ENCODE data around the gene AP5Z1.

The AP5Z1 gene

DNA sequence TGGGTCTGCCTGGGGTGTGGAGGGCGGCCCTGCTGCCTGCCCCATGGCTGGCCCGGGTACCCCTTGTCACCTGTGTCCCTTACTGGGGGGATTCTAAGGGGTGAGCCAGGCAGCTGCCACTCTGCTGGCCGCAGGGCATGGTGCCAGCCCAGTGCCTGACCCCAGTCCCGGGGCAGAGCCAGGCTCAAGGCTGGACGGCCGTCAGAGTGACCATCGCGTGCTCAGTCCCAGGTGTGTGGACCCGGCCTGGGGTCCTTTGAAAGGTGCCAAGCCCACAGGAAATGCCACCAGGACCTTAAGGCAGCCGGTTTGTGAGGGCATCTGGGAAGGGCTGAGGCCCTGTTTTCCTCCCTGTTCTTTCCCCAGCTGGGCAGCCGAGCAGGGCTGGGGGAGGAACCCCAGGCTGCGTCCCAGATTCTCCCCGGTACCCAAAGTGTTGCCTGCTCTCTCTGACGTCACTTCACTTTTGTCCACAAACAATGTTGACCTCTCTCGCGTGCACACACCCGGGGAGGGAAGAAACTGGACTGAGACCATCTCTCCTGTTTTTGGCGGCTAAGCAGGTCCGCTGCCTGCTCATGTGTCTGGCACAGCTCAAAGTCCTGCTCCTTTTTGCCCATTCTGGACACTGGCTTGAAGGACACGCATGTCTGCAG, 48.8 kb downstream of the AP5Z1 start:
- no peak for DNase-seq

DNA sequence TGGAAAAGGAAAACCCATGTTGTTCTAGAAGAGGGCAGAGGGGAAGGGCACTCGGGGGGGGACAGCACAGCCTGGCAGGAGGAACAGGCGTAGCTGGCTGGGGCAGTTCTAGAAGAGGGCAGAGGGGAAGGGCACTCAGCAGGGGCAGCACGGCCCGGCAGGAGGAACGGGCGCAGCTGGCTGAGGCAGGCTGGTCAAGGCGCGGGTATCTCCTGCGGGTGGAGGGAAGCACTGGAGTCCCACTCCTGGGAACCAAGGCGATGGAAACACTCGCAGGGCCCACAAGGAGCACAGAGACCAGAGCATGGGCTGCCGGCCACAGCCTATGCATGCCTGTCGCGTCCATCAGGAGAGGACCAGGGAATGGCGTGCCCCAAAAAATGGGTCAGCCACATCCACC, 49.7 kb downstream of the AP5Z1 start:
- DNase-seq, result no peak

DNA sequence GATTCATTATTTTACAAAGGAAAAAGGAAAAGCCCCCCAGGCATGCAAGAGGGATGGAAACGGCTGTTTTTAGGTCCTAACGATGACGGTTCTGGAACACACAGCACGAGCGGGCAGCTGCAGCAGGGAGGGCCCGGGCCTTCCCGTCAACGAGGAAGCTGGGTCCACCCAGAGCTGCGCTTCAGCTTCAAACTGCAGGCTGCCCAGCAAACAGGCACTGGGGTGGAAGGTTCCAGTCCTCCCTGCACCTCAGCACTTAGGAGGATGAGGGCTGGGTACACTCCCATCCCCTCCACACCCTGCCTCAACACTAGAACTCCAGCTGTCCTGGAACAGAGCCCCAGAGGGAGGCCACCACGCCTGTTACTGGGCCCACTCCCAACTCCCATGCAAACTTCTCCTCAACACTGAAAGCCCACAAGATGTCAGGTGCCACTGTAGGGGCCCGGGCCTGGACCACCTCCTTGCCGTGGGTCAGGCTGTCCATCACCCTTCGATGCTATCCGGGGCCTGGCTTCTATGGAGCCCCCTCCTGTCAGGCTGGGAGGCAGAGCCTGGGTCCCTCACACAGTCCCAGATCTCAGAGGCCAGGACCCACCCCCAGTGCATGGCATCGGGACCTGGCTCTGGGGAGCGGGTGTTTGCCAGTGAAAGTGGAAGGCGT, 53.4 kb downstream of the AP5Z1 start:
- no peak for DNase-seq

DNA sequence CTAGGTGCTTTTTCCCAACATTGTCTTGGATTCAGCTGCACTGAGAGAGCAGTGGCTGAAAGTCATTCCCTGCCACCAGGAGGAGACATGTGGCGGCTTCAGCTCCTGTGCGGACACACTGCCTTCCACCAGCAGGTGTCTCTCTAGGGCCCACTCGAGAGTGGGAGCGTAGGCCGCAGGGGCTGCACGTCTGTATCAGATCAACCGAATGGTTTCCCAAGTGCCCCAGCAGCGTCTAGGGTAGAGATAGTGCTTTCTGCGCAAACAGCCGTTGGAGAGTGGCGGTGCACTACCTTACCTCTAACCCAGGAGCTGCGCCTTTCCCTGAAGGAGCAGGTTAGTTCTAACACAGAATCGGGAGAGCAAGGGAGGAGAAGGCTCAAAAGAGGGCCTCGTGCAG, 54.8 kb downstream of the AP5Z1 start:
- no peak for DNase-seq

DNA sequence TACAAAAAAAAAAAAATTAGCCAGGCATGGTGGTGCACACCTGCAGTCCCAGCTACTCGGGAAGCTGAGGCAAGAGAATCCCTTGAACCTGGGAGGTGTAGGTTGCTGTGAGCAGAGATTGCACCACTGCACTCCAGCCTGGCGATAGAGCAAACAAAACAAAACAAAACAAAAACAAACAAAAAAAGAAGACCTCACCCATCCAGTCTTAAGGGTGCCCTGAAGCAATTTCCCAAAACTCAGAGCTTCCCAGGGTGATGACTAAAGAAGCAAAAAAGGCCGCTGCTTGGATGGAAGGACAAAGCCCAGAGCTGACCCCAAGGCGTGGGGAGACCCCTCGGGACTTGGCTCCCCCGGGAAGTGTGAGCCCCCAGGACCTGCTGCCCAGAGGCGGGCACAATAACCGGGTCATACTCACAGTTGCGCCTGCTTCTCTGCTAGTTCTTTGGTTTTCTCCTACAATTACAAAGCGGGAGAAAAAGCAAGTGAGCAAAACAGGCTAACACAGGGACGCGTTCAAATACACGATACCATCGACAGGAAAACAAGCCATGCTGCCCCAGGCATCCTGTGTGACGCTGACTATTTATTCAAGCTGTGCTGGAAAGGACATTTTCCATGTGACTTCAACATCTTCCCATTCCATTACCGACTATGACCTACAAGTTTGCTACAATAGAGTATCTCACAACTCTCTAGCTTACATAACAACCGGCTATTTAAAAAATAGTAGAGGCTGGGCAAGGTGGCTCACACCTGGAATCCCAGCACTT, 56.5 kb downstream of the AP5Z1 start:
- DNase-seq, result no peak

DNA sequence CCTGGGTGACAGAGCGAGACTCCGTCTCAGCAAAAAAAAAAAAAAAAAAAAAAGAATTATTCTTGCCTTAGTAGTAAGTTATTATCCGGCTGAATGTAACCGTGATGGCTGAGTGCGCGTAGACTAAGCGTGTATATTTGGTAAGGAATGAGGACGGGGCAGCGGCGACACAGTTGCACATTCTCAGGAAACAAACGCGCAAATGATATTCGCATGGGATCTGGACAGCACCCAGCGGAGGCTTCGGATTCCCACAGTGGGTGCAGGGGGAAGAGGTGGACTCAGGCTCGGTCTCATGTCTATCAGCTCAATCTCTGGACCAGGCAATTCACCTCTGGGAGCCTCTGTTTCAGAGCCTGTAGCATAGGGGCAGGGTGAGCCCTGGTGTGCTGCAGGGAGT, 57.3 kb downstream of the AP5Z1 start:
- no peak for DNase-seq

DNA sequence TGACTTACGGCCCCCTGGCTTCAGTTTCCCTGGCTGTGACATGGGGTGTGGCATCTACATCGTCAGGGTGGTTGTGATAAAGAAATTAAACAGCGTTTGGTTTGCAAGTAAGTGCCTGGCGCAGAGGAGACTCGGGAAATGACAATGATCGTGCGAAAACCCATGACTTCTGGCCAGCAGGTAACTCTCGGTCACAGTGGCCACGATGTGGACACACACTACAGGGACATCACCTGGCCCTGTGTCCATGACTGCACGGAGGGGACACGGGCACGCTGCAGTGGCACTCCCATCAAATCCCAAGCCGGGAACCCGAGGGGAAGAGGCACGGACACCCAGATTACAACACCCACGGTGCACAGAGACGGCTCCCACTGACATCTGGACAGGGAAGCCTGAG, 57.8 kb downstream of the AP5Z1 start:
- no peak for DNase-seq

DNA sequence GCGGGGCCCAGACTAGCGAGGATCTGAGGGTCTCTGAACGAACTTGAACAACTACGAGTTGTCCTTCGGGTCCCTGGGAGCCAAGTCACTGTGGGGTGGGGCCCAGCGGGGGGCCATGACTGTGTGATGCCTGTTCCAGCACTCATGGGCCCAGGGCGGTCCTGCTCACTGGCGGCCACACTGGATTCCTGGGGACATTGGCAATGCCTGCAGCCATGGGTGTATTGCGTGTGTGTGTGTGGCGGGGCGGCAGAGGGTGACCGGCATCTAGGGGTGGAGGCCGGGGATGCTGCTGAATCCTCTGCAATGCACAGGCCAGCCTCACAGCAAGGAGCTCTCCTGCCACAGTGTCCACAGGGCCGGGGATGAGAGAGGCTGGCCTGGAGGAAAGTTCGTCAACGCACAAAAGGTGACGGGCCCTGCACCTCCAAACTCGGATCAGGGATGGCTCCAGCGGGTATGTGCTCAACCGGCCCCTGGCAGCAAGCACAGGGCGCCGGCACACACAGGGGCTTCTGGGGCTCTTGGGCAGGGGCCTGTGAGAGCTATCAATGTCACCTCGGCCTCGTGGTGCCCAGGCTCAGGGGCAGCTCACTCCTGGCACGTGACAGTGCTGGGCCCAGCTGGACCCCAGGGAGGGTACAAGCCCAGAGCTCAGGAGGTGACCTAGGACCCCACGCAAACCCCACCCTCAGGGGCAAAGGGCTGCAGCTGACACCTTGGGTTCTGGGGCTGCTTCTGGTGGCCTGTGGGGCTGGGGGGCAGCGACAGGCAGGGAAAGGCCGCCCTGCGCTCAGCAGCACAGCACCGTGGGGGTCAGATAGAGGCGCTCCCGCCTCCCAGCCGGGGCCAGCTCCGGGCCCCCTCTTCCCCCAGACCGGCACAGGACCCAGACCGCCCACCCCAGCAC, 58.5 kb downstream of the AP5Z1 start:
- no peak for DNase-seq

DNA sequence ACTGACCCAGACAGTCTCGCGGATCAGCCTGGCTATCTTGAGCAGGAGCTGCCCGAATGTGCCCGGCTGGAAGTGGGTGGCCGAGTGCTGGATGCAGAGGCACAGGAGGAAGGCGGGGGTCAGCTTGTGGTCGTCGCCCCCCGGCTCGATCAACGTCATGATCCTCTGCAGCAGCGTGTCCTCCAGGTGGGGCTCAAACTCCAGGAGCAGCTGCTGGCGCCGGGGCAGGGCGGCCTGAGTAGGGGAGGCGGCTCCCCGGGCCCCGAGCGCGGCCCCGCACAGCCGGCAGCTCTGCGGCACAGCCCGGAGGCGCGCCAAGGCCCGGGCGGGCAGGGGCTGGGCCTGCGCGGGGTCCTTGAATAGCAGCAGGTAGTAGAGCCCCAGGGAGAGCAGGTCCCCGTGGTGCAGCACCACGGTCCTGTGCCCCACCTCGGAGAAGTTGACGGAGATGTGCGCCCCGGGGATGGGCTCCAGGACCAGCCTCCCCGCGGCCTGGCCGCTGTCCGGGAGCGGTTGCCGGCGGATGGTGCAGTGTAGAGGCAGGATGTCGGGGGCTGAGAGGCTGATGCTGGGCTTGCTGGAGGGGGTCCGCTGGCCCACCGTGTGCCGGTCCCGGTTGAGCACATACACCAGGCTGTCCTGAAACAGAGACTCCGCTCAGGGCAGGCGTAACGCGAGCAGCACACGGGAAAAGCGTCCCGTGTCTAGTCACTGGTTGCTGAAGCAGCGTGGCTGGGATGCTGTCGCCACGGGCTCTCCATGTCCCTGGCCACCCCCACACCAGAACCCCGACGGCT, 59.4 kb downstream of the AP5Z1 start:
- no peak for DNase-seq

DNA sequence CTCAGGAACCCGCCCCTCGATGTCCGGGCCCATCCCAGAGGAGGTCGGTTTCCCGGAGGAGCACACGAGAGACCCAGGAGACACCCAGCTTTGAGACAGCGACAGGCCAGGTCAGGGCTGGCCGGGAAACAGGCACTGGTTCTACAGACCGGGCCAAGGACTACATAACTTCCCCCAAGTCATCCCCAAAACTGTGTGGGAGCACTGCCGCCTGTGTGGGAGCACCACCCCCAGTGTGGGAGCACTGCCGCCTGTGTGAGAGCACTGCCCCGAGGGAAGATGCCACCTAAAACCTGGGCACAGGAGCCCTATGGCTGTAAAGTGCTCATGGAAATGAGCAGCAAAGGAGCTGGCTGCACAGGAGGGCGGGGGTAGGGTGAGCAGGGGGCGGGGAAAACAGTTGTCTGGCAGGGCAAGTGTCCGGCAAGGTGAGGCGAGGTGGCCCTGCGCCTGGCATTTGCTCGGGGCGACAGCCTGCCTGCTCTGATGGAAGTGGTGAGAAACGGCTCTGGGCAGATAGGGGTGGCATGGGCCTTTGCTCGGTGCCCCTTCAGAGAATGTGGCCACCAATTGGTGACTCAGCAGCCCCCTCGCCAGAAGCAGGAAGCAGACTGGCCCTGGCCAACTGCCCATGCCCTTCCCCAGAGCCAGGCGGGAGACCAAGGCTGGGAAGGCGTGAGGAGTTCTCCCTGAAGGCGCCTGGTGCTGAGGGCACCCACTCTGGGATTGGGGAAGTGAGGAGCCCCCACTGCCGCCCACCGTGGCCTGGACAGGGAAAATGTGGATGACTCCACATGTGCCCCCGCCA, 60.2 kb downstream of the AP5Z1 start:
- DNase-seq, result no peak

DNA sequence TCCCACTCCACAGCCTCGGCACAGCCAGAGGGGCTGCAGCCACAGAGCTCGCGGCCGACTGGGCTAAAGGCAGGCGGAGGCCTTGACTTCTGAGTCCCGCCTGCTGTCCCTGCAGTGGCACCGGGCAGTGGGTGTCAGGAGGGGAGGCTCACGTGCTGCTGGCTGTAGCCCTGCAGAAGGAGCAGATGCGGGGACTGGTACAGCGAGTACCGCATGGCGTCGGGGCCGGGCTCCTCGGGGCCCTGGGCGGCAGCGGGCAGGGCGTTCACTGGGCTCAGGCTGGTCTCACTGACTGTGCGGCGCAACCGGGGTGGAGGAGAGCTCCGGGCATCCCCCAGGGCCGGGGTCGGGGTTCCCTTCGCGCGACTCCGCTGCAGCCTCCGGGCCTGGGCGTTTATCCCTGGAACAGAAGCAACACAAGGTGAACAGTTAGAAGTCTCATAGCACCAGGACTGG, 60.8 kb downstream of the AP5Z1 start:
- no peak for DNase-seq

DNA sequence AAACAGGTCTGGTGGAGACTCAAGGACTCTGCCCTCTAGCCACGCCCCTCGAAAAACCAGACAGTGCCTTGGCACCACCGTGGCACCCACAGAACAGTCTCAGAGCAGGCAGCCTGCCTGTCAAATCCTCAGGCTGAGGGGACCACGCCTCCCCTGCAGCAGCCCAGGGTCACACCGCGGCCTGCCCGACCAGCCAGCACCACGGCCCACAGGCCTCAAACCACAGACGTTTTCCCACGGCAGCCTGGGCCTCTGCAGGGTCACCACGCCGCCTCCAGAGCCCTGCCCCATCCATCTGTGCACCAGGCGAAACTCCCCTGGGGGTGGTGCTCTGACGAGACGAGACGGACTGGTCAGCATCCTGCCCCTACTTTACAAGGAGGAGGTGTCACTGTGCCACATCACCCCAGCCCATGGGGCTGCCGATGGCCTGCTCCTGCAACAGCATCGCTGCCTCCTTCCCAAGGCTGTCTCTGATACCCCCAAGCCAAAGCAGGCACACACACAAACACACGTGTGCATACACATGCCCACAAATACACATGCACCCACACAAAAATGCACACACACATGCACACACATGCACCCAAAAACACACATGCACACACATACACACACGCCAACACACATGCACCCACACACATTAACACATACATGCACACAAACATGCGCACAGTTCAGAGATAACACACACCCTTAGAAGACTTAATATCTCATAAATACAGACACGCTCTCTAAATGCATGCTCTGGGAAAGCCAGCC, 61.8 kb downstream of the AP5Z1 start:
- no peak for DNase-seq

DNA sequence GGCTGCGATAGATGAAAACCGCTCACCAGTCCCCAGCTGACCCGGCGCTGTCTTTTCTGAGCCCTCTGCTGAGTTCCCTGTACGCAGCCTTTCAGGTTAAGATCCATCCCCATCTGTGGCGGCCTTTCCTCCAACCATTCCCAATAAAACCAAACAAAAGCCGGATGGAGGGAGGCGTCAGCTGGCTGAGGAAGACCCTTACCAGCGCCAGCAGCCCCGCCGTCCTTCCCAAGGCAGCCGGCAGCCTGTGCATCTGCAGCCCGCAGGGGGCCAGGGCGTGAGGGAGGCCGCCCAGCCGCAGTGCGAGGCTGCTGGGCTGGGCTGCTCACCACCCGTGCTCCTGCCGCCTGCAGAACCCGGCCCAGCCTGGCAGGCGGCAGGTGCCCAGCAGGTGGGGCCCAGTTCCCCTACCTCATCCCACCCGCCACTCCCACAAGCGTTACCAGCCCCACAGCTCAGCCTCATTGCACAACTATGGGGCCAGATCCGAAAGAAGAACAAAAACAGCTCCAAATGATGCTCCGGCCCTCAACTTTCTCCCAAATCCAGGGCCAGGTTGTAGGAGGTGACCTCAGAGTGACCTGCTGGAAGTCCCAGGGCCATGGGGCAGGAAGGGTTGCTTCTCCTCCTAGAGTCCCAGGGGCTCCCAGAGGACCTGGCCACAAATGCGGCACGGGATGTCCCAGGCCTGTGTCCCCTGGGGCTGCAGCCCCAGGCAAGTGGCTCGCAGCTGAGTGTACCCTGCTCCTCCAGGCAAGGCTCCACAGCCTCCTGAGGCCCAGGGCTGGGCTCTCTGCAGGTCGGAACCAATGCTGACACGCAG, 62.6 kb downstream of the AP5Z1 start:
- DNase-seq, result no peak

DNA sequence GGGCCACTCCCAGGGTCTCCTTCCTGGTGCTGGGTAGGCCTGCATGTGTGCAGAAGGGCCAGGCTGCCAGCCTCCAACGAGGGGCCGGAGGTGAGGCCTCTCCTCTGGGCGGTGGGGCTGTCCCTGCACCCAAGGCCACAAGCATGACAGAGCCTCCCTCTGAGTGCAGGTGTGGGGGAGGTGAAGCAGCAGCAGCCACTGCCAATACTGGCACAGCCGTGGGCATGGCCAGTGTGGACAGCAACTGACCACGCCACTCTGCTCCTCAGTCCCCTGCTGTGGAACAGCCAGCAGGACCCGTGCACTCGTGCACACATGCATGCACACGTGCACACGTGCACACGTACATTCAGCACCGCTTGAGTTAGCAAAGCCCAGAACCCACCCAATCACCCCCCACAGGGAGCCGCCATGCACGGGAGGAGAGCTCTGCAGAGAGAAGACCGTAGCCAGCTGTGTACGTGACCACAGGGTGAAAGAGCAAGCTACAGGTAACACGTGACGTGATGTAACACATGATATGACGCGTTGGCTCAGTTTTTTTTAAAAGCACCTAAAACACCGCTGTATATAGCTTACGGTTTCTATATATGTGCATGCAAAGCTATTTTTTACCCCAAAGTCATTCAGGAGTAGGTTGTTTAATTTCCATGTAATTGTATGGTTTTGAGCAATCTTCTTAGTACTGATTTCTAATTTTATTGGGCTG, 63.4 kb downstream of the AP5Z1 start:
- no peak for DNase-seq

DNA sequence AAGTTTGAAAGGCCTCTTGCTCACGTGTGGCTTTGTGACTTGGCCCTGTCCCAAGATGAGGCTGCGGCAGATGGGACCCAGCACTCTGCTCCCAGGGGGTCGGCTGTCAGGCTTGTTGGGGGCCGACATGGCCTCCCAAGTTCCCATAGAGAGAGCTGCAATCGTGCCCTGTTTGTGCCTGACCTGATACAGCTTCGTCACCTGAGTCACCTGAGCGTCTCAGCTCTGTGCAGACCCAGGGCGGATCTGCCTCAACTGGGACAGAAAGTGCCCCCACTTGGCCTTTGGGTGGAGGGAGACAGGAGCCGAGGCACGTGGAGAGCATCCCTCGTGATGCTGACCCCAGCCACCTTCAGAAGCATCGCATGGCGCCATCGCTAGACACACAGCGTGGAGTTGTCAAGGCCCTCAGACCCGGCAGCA, 64.7 kb downstream of the AP5Z1 start:
- DNase-seq, result no peak
